Loucy (cell line): ENCODE measurements around the gene EVC.

ENCODE experiments used
- EZH2phosphoT487 ChIP-seq: fragments of 200-600 bp; IDR thresholded peaks from 2 replicates; pipeline ENCODE4 v1.6.1; 2018; ENCODE audit warnings: antibody characterized with exemption, mild to moderate bottlenecking, moderate library complexity, borderline replicate concordance
- TF ChIP-seq, protein P1 (sequence below): fragments of 200-600 bp; sonication (generic); conservative IDR thresholded peaks from 2 replicates; pipeline ENCODE4 v1.5.1; 2014; ENCODE audit warnings: mild to moderate bottlenecking, antibody characterized with exemption, low read length

DNA sequence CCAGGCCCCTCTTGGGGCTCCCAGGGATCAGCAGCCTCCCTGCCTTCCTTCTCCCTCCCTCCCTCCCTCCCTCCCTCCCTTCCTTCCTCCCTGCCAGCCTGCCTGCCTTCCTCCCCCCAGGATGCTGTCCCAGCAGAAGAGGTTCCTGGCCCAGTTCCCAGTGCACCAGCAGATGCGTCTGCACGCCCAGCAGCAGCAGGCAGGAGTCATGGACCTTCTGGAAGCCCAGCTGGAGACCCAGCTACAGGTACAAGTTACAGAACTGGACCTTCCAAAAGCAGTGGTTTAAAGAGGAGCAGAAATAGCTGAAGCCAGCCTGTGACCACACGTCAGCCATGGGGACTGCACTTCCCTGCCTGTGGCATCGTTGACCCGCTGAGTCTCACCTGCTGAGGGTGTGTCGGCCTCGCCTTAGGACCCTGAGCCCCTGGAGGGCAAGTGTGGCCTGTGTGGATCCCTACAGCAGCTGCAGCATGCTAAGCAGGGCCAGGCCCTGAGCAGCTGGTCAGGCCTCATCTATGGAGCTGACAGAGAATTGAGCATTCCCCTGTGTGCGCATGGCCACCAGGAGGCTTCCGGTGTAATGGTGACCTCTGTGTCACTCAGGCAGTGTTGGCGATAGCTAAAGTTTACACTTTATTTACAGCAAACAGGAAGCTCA is 97.2 kb downstream of the EVC start:
- TF ChIP-seq, protein P1, sequence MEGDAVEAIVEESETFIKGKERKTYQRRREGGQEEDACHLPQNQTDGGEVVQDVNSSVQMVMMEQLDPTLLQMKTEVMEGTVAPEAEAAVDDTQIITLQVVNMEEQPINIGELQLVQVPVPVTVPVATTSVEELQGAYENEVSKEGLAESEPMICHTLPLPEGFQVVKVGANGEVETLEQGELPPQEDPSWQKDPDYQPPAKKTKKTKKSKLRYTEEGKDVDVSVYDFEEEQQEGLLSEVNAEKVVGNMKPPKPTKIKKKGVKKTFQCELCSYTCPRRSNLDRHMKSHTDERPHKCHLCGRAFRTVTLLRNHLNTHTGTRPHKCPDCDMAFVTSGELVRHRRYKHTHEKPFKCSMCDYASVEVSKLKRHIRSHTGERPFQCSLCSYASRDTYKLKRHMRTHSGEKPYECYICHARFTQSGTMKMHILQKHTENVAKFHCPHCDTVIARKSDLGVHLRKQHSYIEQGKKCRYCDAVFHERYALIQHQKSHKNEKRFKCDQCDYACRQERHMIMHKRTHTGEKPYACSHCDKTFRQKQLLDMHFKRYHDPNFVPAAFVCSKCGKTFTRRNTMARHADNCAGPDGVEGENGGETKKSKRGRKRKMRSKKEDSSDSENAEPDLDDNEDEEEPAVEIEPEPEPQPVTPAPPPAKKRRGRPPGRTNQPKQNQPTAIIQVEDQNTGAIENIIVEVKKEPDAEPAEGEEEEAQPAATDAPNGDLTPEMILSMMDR = no peak
- TF ChIP-seq EZH2phosphoT487 = no peak
